H1 (cell line): ENCODE data around the gene PLBD2. TPM values are rescaled to one million over a fixed set of nuclear protein-coding genes. Genes with fewer than 3 reads are reported as not detected.

Experiments used
- CTCF ChIA-PET: fragments of 300-600 bp; sonication (Branson Sonifier 250); formaldehyde crosslinking; loops from one replicate; lab custom pipeline; 2021; ENCODE audit not compliant: partially characterized antibody; lab: Charles Lee
- POLR2A ChIA-PET: fragments of 300-600 bp; sonication (Branson Sonifier 250); formaldehyde crosslinking; loops from one replicate; lab custom pipeline; 2021; ENCODE audit warnings: inconsistent platforms; ENCODE audit not compliant: partially characterized antibody; lab: Charles Lee
- DNase-seq, 2 experiments: peaks; one replicate each; pipeline versions ENCODE4 v3.0.0 to v3.0.0-alpha.2; 2010 to 2022; ENCODE audit warnings: low spot score in 2 of 2, low read depth in 1 of 2, mixed read lengths in 1 of 2
- FAIRE-seq: peaks from 2 replicates; lab custom pipeline; 2011; peaks lifted over from hg19 to GRCh38; lab: Jason Lieb, UNC
- H2AFZ ChIP-seq: 2 replicates; pipeline ENCODE4 v1.8.1; 2012; ENCODE audit warnings: low read length, inconsistent platforms
- H2AK5ac ChIP-seq: 2 replicates; pipeline ENCODE4 v1.6.1; 2013; ENCODE audit warnings: low read depth, low read length
- H2BK120ac ChIP-seq: replicated peaks from 2 replicates; pipeline ENCODE3; 2013; ENCODE audit warnings: low read depth, low read length, inconsistent platforms
- H2BK12ac ChIP-seq: 2 replicates; pipeline ENCODE4 v1.6.1; 2013; ENCODE audit warnings: low read depth, low read length
- H2BK15ac ChIP-seq: 2 replicates; pipeline ENCODE4 v1.6.1; 2013; ENCODE audit warnings: low read length
- H2BK20ac ChIP-seq: 2 replicates; pipeline ENCODE4 v1.6.1; 2013; ENCODE audit warnings: low read length
- H2BK5ac ChIP-seq: 2 replicates; pipeline ENCODE4 v1.6.1; 2013; ENCODE audit warnings: low read depth, low read length
- H3K14ac ChIP-seq: 2 replicates; pipeline ENCODE4 v1.6.1; 2013; ENCODE audit warnings: inconsistent platforms; ENCODE audit not compliant: insufficient read length
- H3K18ac ChIP-seq: 2 replicates; pipeline ENCODE4 v1.6.1; 2013; ENCODE audit warnings: low read length; ENCODE audit errors: extremely low read depth
- H3K23ac ChIP-seq: 2 replicates; pipeline ENCODE4 v1.6.1; 2013; ENCODE audit warnings: inconsistent platforms; ENCODE audit not compliant: insufficient read length
- H3K23me2 ChIP-seq: 2 replicates; pipeline ENCODE4 v1.6.1; 2013; ENCODE audit warnings: low read depth, low read length
- H3K27ac ChIP-seq: 2 replicates; pipeline ENCODE4 v1.6.1; 2011; ENCODE audit warnings: low read depth, low read length, inconsistent platforms
- H3K27me3 ChIP-seq, 4 experiments: replicated peaks in 1 of 4; 1 replicate in 1 of 4; 2 replicates in 3 of 4; pipeline versions ENCODE4 v1.6.1 to v1.8.1; 2011 to 2013; ENCODE audit warnings: low read length in 3 of 4, mild to moderate bottlenecking in 3 of 4, inconsistent platforms in 2 of 4, mixed read lengths in 2 of 4, moderate library complexity in 1 of 4; ENCODE audit not compliant: control insufficient read depth in 3 of 4, insufficient read depth in 3 of 4; ENCODE audit errors: extremely low read depth in 1 of 4
- H3K36me3 ChIP-seq, 4 experiments: 2 replicates each; pipeline versions ENCODE4 v1.6.1 to v1.8.1; 2011 to 2013; ENCODE audit warnings: mild to moderate bottlenecking in 4 of 4, low read length in 3 of 4, moderate library complexity in 2 of 4, control low read depth in 1 of 4, inconsistent platforms in 1 of 4; ENCODE audit not compliant: insufficient read depth in 4 of 4, control insufficient read depth in 2 of 4
- H3K4ac ChIP-seq: replicated peaks from 2 replicates; pipeline ENCODE3; 2013; ENCODE audit warnings: low read length, low read depth, mixed read lengths, inconsistent platforms; ENCODE audit not compliant: insufficient read length
- H3K4me1 ChIP-seq, 4 experiments: replicated peaks in 1 of 4; 1 replicate in 1 of 4; 2 replicates in 3 of 4; pipeline versions ENCODE4 v1.6.1 to v1.8.1; 2011 to 2013; ENCODE audit warnings: low read length in 3 of 4, inconsistent platforms in 2 of 4, mixed read lengths in 1 of 4; ENCODE audit not compliant: insufficient read depth in 4 of 4, control insufficient read depth in 3 of 4
- H3K4me2 ChIP-seq, 2 experiments: 2 replicates each; pipeline versions ENCODE4 v1.6.1 to v1.8.1; 2011 to 2013; ENCODE audit warnings: low read depth in 2 of 2, low read length in 2 of 2, control low read depth in 1 of 2, inconsistent platforms in 1 of 2, mild to moderate bottlenecking in 1 of 2; ENCODE audit not compliant: insufficient read depth in 1 of 2
- H3K4me3 ChIP-seq, 4 experiments: fragments of 200-600, 300-600 bp in 1 of 4; sonication (generic), shearing (Covaris generic), sonication (Bioruptor Twin) in 1 of 4; 2 replicates each; pipeline versions ENCODE4 v1.5.1 to v1.8.1; 2011 to 2016; ENCODE audit warnings: low read length in 4 of 4, low read depth in 3 of 4, control low read depth in 2 of 4, inconsistent platforms in 2 of 4, mild to moderate bottlenecking in 2 of 4, mixed read lengths in 1 of 4, moderate library complexity in 1 of 4; ENCODE audit not compliant: insufficient read depth in 2 of 4; ENCODE audit errors: extremely low read depth in 1 of 4
- H3K56ac ChIP-seq: replicated peaks from 2 replicates; pipeline ENCODE3; 2013; ENCODE audit warnings: low read depth, mild to moderate bottlenecking, mixed read lengths, low read length, inconsistent platforms; ENCODE audit not compliant: insufficient read length
- H3K79me1 ChIP-seq: 2 replicates; pipeline ENCODE4 v1.6.1; 2013; ENCODE audit warnings: low read depth, low read length, control low read depth
- H3K79me2 ChIP-seq, 2 experiments: 2 replicates each; pipeline versions ENCODE4 v1.6.1 to v1.8.1; 2012 to 2013; ENCODE audit warnings: low read length in 2 of 2, mild to moderate bottlenecking in 2 of 2, inconsistent platforms in 1 of 2; ENCODE audit not compliant: insufficient read depth in 2 of 2, control insufficient read depth in 1 of 2
- H3K9ac ChIP-seq, 4 experiments: replicated peaks in 1 of 4; 1 replicate in 1 of 4; 2 replicates in 3 of 4; pipeline versions ENCODE4 v1.6.1 to v1.8.1; 2011 to 2013; ENCODE audit warnings: low read depth in 3 of 4, low read length in 3 of 4, control low read depth in 2 of 4, mild to moderate bottlenecking in 2 of 4, moderate library complexity in 2 of 4, inconsistent platforms in 1 of 4; ENCODE audit errors: extremely low read depth in 1 of 4
- H3K9me3 ChIP-seq, 2 experiments: 2 replicates each; pipeline versions ENCODE4 v1.6.1 to v1.8.1; 2012 to 2013; ENCODE audit warnings: mild to moderate bottlenecking in 2 of 2, moderate library complexity in 2 of 2, control low read depth in 1 of 2, inconsistent platforms in 1 of 2, low read depth in 1 of 2, low read length in 1 of 2, mixed read lengths in 1 of 2; ENCODE audit not compliant: insufficient read depth in 2 of 2
- H4K20me1 ChIP-seq, 2 experiments: replicated peaks in 1 of 2; 2 replicates each; pipeline versions ENCODE3 to v1.8.1; 2011 to 2013; ENCODE audit warnings: inconsistent platforms in 2 of 2, low read length in 2 of 2, mild to moderate bottlenecking in 1 of 2; ENCODE audit not compliant: insufficient read depth in 2 of 2, control insufficient read depth in 1 of 2
- H4K5ac ChIP-seq: 2 replicates; pipeline ENCODE4 v1.6.1; 2013; ENCODE audit warnings: low read length, low read depth, mixed read lengths, inconsistent platforms; ENCODE audit not compliant: insufficient read length
- H4K8ac ChIP-seq: 2 replicates; pipeline ENCODE4 v1.8.0; 2013; ENCODE audit warnings: mild to moderate bottlenecking, moderate library complexity, low read length, inconsistent platforms; ENCODE audit not compliant: insufficient read depth; ENCODE audit errors: extremely low read depth
- H4K91ac ChIP-seq: replicated peaks from 2 replicates; pipeline ENCODE3; 2013; ENCODE audit warnings: low read length, mixed read lengths, inconsistent platforms; ENCODE audit not compliant: insufficient read length
- ASH2L ChIP-seq: fragments of 200-600, 300-600 bp; sonication (generic); IDR thresholded peaks from one replicate; pipeline ENCODE4 v1.7.1; 2017; ENCODE audit warnings: low read length
- KDM4A ChIP-seq: IDR thresholded peaks from one replicate; pipeline ENCODE4 v1.7.1; 2012; ENCODE audit warnings: low read depth, mild to moderate bottlenecking, moderate library complexity, low read length, inconsistent platforms; ENCODE audit not compliant: severe bottlenecking
- RXRA ChIP-seq: IDR thresholded peaks from 2 replicates; pipeline ENCODE4 v1.6.1; 2011; ENCODE audit warnings: low read depth, mild to moderate bottlenecking, low read length, moderate library complexity; ENCODE audit not compliant: insufficient read depth
- SP2 ChIP-seq: IDR thresholded peaks from 2 replicates; pipeline ENCODE4 v1.6.1; 2012; ENCODE audit warnings: mild to moderate bottlenecking, low read length, inconsistent platforms
- SRF ChIP-seq: IDR thresholded peaks from 2 replicates; pipeline ENCODE4 v1.6.1; 2011; ENCODE audit warnings: mild to moderate bottlenecking, low read depth, low read length, moderate library complexity
- ZNF274 ChIP-seq: IDR thresholded peaks from 2 replicates; pipeline ENCODE4 v1.7.0; 2012; ENCODE audit warnings: low read length, borderline replicate concordance; ENCODE audit errors: extremely low read depth
- WGBS, 2 experiments: shearing (Covaris generic) in 1 of 2; methylation state at CpG; one replicate each; pipeline versions ENCODE4 v1.1.6 to v1.1.7; 2013 to 2015; ENCODE audit warnings: low lambda C conversion rate in 2 of 2, mixed read lengths in 2 of 2, inconsistent platforms in 1 of 2, low coverage in 1 of 2, missing lambda C conversion rate in 1 of 2; ENCODE audit not compliant: insufficient replicate concordance in 2 of 2, insufficient coverage in 1 of 2, insufficient read length in 1 of 2; ENCODE audit errors: extremely low coverage in 1 of 2, missing lambda C conversion rate in 1 of 2; 5-methylcytosine and 5-hydroxymethylcytosine counted together
- polyA plus RNA-seq, 7 experiments: library from polyadenylated mRNA; depleted of rRNA in 3 of 7; stranded (reverse) in 5 of 7; unstranded in 2 of 7; fragments of >200 nt in 5 of 7; fragments of 200-250 nt in 2 of 7; gene quantifications; 1 replicate in 5 of 7; 2 replicates in 1 of 7; 4 replicates in 1 of 7; pipeline versions ENCODE4 v1.2.1 to v1.2.3, GENCODE V29; 2011 to 2013; ENCODE audit warnings: missing spikeins in 2 of 7, mixed read lengths in 2 of 7
- total RNA-seq: library from RNA; stranded (reverse); fragmentation: NEBNext Ultra II Directional; extraction: Animal tissue kit (Norgen Biotek cat#: 25700); gene quantifications from 2 replicates; pipeline ENCODE4 v1.2.1, GENCODE V29; 2021
- TF ChIP-seq, protein P1 (sequence below), 3 experiments: IDR thresholded peaks; 1 replicate in 2 of 3; 2 replicates in 1 of 3; pipeline versions ENCODE4 v1.5.1 to v1.6.1; 2011; ENCODE audit warnings: low read length in 3 of 3, mild to moderate bottlenecking in 3 of 3, inconsistent platforms in 2 of 3, low read depth in 1 of 3, moderate library complexity in 1 of 3; ENCODE audit not compliant: insufficient read depth in 1 of 3; ENCODE audit errors: control extremely low read depth in 1 of 3
- TF ChIP-seq, protein P2 (sequence below): IDR thresholded peaks from 2 replicates; pipeline ENCODE4 v1.6.1; 2012; ENCODE audit warnings: low read length, inconsistent platforms

Gene PLBD2
- total and polyA plus RNA-seq, 2 of the 8 experiments (the other 6 are each of a cell fraction or from before 2014, with no cell fraction given), result 16.8 to 33.5 TPM

GRCh38 chr12:113418213-113418879 is 60.0 kb downstream of the PLBD2 start:
- Histone ChIP-seq H3K4me3 (no peak overlapping the region), H3K9ac (no peak overlapping the region), H4K91ac (no peak overlapping the region), H3K14ac (no peak overlapping the region), H3K36me3 (no peaks in the 10 kb centered on the region), H3K23me2 (no peaks in the 10 kb centered on the region; the same call in 1 of the 2 replicates), H3K56ac (no peak overlapping the region), H3K27ac (no peak overlapping the region), H2BK12ac (no peak overlapping the region), H4K5ac (no peak overlapping the region), H3K23ac (no peak overlapping the region), H3K27me3 (no peaks in the 10 kb centered on the region), H3K18ac (no peak overlapping the region), H2BK5ac (no peak overlapping the region), H3K4me2 (no peak overlapping the region), H3K79me2 (no peaks in the 10 kb centered on the region), H2AFZ (no peak overlapping the region), H3K9me3 (no peaks in the 10 kb centered on the region), H2BK120ac (no peak overlapping the region), H2BK15ac (0 out of 2 replicates have a peak overlapping the region, but pooled peaks have one; percentile 29), H3K79me1 (no peaks in the 10 kb centered on the region), H2AK5ac (peak overlapping the region; percentile 86; the same call in 1 of the 2 replicates), H3K4ac (no peak overlapping the region), H2BK20ac (no peak overlapping the region), H4K8ac (no peak overlapping the region), H3K4me1 (peaks cover 0 to 7% (median 5%) of the 10 kb centered on the region in 4 experiments; a peak in 5 of 7 replicates), H4K20me1 (no peaks in the 10 kb centered on the region)
- FAIRE-seq, result no peak
- no peak for DNase-seq
- ChIA-PET POLR2A (interaction anchor here (1.0 to 1.3 kb wide), 2 partner anchors 7 to 11 kb away, joined by 3 read pairs; no protein-coding TSS in a partner anchor), CTCF (interaction anchor here (0.6 to 1.5 kb wide), 2 partner anchors 16 to 102 kb away, joined by 3 read pairs; no protein-coding TSS in a partner anchor)
- 84% methylated on average over 13 of the region's 13 CpGs; no CpG with 5 or more reads in 1 of the 2 experiments for WGBS, 2 experiments
- TF ChIP-seq RXRA (no peak), KDM4A (no peak), SRF (no peak), ASH2L (no peak), SP2 (no peak), ZNF274 (no peak)
- TF ChIP-seq, protein P1, sequence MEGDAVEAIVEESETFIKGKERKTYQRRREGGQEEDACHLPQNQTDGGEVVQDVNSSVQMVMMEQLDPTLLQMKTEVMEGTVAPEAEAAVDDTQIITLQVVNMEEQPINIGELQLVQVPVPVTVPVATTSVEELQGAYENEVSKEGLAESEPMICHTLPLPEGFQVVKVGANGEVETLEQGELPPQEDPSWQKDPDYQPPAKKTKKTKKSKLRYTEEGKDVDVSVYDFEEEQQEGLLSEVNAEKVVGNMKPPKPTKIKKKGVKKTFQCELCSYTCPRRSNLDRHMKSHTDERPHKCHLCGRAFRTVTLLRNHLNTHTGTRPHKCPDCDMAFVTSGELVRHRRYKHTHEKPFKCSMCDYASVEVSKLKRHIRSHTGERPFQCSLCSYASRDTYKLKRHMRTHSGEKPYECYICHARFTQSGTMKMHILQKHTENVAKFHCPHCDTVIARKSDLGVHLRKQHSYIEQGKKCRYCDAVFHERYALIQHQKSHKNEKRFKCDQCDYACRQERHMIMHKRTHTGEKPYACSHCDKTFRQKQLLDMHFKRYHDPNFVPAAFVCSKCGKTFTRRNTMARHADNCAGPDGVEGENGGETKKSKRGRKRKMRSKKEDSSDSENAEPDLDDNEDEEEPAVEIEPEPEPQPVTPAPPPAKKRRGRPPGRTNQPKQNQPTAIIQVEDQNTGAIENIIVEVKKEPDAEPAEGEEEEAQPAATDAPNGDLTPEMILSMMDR (IDR thresholded peaks at IDR 0.05; ENCODE audit: control extremely low read depth in 1 of 3, insufficient read depth in 1 of 3, low read depth in 1 of 3, low read length in 3 of 3), result no peak
- TF ChIP-seq, protein P2, sequence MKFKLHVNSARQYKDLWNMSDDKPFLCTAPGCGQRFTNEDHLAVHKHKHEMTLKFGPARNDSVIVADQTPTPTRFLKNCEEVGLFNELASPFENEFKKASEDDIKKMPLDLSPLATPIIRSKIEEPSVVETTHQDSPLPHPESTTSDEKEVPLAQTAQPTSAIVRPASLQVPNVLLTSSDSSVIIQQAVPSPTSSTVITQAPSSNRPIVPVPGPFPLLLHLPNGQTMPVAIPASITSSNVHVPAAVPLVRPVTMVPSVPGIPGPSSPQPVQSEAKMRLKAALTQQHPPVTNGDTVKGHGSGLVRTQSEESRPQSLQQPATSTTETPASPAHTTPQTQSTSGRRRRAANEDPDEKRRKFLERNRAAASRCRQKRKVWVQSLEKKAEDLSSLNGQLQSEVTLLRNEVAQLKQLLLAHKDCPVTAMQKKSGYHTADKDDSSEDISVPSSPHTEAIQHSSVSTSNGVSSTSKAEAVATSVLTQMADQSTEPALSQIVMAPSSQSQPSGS, result no peak
